NCI-H774 (cell line): ENCODE results near the gene EPO.
A peak's percentile ranks its signal among the peaks of the same experiment; 100 is the strongest.
"Not testable (repeated sequence)": the region's sequence is repeated elsewhere in the genome, so short reads cannot be mapped to it uniquely, and the experiment has no call there.

Experiments
- DNase-seq: peaks from one replicate; lab custom pipeline; 2025; lab: John Stamatoyannopoulos, UW

The EPO gene

GRCh38 chr7:100705320-100705752, 14.9 kb upstream of the EPO start:
- DNase-seq, result peak; percentile 53

DNA sequence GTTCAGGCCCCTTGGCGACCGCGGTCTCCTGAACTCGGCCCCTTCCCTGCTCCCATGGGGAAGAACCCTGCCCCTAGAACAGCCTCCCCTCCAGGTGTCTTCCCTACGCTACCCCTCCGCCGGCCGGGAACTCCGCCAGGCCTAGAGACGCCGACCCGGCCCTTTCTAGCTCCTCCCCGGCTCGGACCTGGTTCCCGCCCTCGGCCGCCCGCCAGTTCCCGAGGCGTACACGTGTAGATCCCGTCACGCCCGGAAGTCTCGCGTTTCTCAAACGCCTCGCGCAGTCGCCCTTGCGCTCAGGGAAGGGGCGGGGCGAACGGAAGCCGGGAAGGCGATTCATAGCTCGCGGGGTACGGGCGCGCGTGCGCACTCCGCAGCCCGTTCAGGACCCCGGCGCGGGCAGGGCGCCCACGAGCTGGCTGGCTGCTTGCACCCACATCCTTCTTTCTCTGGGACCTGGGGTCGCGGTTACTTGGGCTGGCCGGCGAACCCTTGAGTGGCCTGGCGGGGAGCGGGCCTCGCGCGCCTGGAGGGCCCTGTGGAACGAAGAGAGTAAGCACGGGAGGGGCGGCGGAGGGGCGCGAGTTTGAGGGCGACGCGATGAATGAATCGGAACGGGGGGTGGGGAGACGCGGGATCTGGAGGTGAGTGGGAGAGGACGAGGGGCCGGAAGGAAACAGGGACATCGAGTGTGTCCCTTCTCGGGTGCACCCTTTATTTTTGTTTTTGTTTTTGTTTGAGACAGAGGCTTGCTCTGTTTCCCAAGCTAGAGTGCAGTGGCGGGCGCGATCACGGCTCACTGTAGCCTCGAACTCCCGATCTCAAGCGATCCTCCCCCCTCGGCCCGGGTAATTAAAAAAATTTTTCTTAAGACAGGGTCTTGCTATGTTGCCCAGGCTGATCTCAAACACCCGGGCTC, 14.3 kb upstream of the EPO start, which contains the start of gene POP7:
TSS of gene POP7 (plus strand) at position 369 of the 919 bp plus-strand sequence. CDS start 710 bp downstream, outside the sequence.
- peak; percentile 97 for DNase-seq

DNA sequence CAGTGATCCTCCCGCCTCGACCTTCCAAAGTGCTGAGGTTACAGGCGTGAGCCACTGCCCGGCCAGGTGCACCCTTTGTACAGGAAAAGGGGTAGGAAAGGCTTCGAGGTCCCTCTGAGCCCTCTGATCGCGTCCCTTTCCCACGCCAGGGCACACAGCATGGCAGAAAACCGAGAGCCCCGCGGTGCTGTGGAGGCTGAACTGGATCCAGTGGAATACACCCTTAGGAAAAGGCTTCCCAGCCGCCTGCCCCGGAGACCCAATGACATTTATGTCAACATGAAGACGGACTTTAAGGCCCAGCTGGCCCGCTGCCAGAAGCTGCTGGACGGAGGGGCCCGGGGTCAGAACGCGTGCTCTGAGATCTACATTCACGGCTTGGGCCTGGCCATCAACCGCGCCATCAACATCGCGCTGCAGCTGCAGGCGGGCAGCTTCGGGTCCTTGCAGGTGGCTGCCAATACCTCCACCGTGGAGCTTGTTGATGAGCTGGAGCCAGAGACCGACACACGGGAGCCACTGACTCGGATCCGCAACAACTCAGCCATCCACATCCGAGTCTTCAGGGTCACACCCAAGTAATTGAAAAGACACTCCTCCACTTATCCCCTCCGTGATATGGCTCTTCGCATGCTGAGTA, 13.5 kb upstream of the EPO start:
- DNase-seq, result no peak

GRCh38 chr7:100708395-100708794, 11.9 kb upstream of the EPO start:
- DNase-seq, result no peak

DNA sequence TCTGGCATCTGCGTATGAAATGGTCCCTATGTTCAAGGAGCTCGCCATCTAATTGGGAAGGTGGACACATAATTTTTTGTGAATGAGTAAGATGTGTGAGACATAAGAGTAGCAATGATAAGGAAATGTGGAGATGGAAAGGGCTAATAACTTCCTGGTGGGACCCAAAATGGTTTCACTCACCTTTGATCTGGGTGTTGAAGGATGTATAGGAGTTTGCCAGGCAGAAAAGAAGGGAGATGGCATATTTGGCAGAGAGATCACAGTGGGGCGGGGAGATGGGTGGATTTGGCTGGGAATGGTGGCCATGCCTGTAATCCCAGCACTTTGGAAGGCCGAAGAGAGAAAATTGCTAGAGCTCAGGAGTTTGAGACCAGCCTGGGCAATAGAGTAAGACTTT, 9.8 kb upstream of the EPO start:
- DNase-seq, result no peak

DNA sequence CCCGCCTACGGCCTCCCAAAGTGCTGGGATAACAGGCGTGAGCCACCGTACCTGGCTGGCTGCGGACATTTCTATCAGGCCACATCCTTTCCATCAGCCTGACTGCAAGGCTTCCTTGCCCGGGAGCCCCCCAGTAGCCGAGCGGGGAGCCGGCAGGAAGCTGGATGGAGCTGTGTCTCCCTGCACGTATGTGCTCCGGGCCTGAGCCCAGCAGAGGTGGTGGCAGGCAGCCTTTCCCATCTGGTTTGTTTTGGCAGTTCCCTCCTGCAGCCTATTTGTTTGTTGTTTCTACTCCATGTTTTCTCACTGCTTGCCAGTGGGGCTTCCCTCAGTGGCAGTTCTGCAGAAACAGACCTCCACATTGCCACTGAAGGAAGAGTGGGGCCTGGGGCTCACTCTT, 8.9 kb upstream of the EPO start:
- no peak for DNase-seq

- no peak for DNase-seq
Observed at GRCh38 chr7:100714725-100715124, 5.5 kb upstream of the EPO start.

DNA sequence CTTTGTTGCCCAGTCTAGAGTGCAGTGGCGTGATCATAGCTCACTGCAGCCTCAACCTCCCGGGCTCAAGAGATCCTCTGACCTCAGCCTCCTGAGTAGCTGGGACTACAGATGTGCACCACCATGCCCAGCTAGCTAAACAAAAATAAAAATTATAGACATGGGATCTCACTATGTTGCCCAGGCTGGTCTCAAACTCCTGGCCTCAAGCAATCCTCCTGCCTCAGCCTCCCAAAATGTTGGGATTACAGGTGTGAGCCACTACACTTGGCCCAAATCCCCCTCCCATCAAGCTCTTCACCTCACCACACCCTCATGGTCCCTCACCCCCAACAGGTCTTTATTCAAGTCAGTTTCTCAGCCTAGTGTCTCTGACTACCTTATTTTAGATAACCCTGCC, 3.2 kb upstream of the EPO start:
- not testable (repeated sequence) for DNase-seq

GRCh38 chr7:100719523-100720278, 567 bp upstream of the EPO start:
- DNase-seq, result no peak

DNA sequence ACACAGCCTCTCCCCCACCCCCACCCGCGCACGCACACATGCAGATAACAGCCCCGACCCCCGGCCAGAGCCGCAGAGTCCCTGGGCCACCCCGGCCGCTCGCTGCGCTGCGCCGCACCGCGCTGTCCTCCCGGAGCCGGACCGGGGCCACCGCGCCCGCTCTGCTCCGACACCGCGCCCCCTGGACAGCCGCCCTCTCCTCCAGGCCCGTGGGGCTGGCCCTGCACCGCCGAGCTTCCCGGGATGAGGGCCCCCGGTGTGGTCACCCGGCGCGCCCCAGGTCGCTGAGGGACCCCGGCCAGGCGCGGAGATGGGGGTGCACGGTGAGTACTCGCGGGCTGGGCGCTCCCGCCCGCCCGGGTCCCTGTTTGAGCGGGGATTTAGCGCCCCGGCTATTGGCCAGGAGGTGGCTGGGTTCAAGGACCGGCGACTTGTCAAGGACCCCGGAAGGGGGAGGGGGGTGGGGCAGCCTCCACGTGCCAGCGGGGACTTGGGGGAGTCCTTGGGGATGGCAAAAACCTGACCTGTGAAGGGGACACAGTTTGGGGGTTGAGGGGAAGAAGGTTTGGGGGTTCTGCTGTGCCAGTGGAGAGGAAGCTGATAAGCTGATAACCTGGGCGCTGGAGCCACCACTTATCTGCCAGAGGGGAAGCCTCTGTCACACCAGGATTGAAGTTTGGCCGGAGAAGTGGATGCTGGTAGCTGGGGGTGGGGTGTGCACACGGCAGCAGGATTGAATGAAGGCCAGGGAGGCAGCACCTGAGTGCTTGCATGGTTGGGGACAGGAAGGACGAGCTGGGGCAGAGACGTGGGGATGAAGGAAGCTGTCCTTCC, 620 bp downstream of the EPO start:
- no peak for DNase-seq

- DNase-seq, result no peak
Observed at GRCh38 chr7:100721505-100721812, 1.2 kb downstream of the EPO start.

DNA sequence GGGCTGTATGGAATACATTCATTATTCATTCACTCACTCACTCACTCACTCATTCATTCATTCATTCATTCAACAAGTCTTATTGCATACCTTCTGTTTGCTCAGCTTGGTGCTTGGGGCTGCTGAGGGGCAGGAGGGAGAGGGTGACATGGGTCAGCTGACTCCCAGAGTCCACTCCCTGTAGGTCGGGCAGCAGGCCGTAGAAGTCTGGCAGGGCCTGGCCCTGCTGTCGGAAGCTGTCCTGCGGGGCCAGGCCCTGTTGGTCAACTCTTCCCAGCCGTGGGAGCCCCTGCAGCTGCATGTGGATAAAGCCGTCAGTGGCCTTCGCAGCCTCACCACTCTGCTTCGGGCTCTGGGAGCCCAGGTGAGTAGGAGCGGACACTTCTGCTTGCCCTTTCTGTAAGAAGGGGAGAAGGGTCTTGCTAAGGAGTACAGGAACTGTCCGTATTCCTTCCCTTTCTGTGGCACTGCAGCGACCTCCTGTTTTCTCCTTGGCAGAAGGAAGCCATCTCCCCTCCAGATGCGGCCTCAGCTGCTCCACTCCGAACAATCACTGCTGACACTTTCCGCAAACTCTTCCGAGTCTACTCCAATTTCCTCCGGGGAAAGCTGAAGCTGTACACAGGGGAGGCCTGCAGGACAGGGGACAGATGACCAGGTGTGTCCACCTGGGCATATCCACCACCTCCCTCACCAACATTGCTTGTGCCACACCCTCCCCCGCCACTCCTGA, 2.4 kb downstream of the EPO start:
- DNase-seq, result no peak

DNA sequence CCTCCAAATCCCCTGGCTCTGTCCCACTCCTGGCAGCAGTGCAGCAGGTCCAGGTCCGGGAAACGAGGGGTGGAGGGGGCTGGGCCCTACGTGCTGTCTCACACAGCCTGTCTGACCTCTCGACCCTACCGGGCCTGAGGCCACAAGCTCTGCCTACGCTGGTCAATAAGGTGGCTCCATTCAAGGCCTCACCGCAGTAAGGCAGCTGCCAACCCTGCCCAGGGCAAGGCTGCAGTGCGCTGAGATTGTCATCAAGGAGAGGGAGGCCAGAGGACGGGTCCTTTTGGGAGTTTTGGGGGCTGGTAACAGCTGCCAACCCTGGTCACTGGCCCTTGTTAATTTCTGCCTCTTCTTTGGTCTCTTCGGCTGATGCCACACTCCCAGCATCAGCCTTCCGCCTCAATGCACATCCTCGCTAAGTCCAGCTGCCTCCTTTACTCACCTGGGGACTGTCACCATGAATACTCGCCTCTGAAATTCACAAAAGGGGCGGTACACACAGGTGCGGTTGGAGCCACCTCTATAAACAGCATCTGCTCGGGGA, 3.5 kb downstream of the EPO start:
- no peak for DNase-seq

GRCh38 chr7:100724364-100724763, 4.1 kb downstream of the EPO start:
- not testable (repeated sequence) for DNase-seq

DNA sequence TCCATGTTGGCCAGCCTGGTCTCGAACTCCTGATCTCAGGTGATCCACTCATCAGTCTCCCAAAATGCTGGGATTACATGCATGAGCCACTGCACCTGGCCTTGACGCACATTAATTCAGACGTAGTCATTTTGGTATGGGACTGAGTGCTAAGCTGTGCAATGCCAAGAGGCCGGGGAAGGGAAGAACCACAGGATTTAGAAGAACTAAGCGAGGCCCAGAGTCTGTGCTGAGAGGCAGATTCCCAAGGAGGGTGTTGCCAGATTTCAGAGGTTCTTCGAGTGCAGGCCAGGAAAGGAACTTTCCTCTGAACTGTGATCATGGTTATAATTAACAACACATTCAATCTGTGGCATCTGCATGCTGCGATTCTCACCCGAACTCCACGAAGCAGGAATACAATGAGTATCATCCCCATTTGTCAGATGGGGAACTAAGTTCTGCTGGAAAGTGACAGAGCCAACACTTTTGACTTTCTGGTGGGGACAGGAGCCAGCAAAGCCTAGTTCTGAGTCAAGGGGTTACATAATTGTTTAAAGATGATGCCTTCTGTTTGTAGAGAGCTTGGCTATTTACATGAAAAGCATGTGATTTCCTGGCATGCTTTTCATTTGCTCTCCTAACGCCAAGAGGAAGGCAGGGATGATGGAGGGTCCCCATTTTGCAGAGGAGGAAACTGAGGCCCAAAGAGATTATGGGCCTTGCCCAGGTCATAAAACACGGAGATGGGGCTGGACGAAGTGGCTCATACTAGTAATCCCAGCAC, 6.9 kb downstream of the EPO start:
- no peak for DNase-seq

DNA sequence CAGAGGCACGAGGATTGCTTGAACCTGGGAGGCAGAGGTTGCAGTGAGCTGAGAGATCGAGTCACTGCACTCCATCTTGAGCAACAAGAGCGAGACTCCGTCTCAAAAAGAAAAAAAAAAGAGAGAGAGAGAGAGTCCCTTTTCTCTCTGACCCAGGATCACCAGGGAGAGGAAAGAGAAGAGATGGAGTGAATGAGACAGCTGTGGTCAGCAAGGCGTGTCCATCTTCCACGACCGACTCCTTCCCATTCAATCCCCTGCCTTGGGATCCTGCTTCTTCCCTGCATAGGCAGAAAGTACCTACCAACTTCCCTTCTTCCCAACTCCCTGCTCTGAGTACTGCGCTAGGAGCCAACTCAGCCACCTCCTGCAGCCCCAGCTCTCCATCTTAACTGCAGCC, 7.9 kb downstream of the EPO start:
- DNase-seq, result no peak

- DNase-seq, result no peak
Observed at GRCh38 chr7:100730136-100730800, 10.0 kb downstream of the EPO start.

DNA sequence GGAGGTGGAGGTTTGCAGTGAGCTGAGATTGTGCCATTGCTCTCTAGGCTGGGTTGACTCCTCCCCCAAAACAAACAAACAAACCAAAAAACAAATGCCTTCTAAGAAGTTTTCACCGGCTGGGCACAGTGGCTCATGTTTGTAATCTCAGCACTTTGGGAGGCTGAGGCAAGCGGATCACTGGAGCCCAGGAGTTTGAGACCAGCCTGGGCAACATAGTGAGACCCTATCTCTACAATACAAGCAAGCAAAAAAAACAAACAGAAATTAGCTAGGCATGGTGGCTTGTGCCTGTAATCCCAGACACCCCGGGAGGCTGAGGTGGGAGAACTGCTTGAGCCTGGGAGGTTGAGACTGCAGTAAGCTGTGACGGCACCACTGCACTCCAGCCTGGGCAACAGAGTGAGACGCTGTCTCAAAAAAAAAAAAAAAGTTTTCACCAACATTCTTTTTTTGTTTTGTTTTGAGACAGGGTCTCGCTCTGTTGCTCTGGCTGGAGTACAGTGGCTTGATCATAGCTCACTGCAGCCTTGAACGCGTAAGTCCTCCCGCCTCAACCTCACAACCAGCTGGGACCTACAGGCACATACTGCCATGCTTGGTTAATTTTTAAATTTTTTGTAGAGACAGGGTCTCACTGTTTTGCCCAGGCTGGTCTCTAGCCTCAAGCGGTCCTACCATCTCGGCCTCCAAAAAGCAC, 11.8 kb downstream of the EPO start:
- DNase-seq, result no peak

DNA sequence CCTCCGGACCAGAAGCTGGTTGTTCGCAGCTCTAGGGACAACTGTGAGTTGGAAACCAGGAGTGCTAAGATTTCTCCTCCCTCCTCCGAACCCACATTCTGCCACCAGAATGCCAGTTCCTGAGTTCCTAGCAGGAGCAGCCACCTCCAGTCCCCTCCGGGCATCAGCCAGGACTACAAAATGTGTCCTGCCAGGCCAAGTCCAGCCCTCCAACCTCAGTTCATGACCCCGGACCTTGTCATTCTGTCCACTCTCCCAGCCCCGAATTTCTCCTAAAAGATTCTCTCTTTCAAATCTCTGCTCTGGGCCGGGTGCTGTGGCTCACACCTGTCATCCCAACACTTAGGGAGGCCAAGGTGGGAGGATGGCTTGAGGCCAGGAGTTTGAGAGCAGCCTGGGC, 15.5 kb downstream of the EPO start:
- no peak for DNase-seq
